ENCODE results near the gene PRDM16. TPM values are rescaled to one million over a fixed set of nuclear protein-coding genes. Genes with fewer than 3 reads are reported as not detected.

Gene PRDM16
- total RNA-seq, 2 donors from 2014 or later: 0.79 to 6.1 TPM

DNA sequence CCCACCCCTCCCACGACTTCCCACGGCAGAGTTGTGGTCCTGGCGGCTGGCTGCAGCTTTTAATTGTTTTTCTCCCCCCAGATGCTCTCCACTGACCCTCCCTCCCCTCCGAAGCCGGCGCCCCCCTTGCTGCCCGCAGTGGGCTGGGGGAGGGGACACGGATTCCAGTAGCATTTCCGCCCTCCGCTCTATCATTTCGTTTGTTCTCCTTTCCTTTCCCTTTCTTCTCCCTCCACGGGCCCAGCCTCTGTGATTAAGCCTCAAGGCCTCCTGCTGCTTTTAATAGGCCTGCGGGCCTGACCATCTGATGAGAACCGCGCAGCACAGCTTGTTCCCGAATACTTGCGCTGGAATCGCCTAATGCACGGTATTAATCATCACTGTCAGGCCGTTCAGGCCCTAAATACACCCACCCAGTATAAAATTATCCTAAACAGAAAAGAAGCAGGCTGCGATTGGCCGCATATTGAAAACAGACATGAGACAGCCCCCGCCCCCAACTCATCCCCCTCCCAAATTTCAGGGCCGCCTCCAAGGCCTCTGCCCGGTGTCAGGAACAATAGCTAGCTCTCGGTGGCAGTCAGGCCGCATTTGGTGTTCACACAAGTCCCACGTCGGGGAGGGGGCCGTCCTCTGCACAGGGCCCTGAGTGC lies 283.4 kb downstream of the PRDM16 start:
- peak; percentile 34 for DNase-seq
- H3K4me3 ChIP-seq: no peak overlapping the region
- H3K27me3 ChIP-seq: no peaks in the 10 kb centered on the region
- no peaks in the 10 kb centered on the region for H3K36me3 ChIP-seq
- peaks cover 11% of the 10 kb centered on the region for H3K4me1 ChIP-seq
- peak overlapping the region; percentile 22 for H3K27ac ChIP-seq
- intact Hi-C loops (cut with DNase I): no loop called here
- no peaks in the 10 kb centered on the region for H3K9me3 ChIP-seq
- no peak for TF ChIP-seq CTCF (IDR thresholded peaks at IDR 0.05)
- H3K9ac ChIP-seq (ENCODE audit: low read depth in 2 of 2, low read length in 2 of 2): peak overlapping the region; percentile 12 to 40

DNA sequence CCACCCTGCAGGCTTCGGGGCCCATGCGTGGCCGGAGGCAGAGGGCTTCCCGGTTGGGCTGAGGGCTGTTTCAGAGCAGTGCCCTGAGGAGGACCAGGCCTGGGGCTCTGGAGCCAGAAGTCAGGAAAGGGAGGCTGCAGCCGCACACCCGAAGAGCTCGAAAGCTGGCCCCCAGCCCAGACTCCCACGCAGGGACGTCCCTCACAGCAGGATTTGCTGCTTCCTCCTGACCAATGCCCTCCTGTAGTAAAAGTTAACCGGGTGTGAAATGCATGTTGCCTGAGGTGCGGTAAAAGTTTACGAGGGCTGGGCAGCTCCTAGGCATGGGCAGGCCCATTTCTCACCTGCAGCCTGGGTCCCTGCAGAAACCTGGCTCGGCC lies 283.9 kb downstream of the PRDM16 start:
- intact Hi-C loops (cut with DNase I): no loop called here
- H3K9ac ChIP-seq (ENCODE audit: low read depth in 2 of 2, low read length in 2 of 2): peak overlapping the region in 1 of 2 donors; percentile 40
- peaks cover 11% of the 10 kb centered on the region for H3K4me1 ChIP-seq
- TF ChIP-seq CTCF (IDR thresholded peaks at IDR 0.05): no peak
- H3K27me3 ChIP-seq: no peaks in the 10 kb centered on the region
- no peaks in the 10 kb centered on the region for H3K36me3 ChIP-seq
- H3K4me3 ChIP-seq: no peak overlapping the region
- peak; percentile 68 for DNase-seq
- H3K9me3 ChIP-seq: no peaks in the 10 kb centered on the region
- no peak overlapping the region for H3K27ac ChIP-seq

GRCh38 chr1:3353876-3354275 lies 284.9 kb downstream of the PRDM16 start:
- no peak overlapping the region for H3K9ac ChIP-seq (ENCODE audit: low read depth in 2 of 2, low read length in 2 of 2)
- no peaks in the 10 kb centered on the region for H3K9me3 ChIP-seq
- H3K36me3 ChIP-seq: no peaks in the 10 kb centered on the region
- intact Hi-C loops (cut with DNase I): no loop called here
- H3K27me3 ChIP-seq: no peaks in the 10 kb centered on the region
- TF ChIP-seq CTCF (IDR thresholded peaks at IDR 0.05): no peak
- peaks cover 11% of the 10 kb centered on the region for H3K4me1 ChIP-seq
- no peak overlapping the region for H3K27ac ChIP-seq
- DNase-seq: peak; percentile 32
- no peak overlapping the region for H3K4me3 ChIP-seq

GRCh38 chr1:3355089-3355488 lies 286.1 kb downstream of the PRDM16 start:
- H3K4me3 ChIP-seq: no peak overlapping the region
- intact Hi-C loops (cut with DNase I): no loop called here
- no peaks in the 10 kb centered on the region for H3K36me3 ChIP-seq
- H3K4me1 ChIP-seq: peaks cover 13% of the 10 kb centered on the region
- no peak for DNase-seq
- no peaks in the 10 kb centered on the region for H3K9me3 ChIP-seq
- no peak for TF ChIP-seq CTCF (IDR thresholded peaks at IDR 0.05)
- H3K27ac ChIP-seq: no peak overlapping the region
- no peaks in the 10 kb centered on the region for H3K27me3 ChIP-seq
- H3K9ac ChIP-seq (ENCODE audit: low read depth in 2 of 2, low read length in 2 of 2): no peak overlapping the region

GRCh38 chr1:3355894-3356826 lies 287.2 kb downstream of the PRDM16 start:
- no peak overlapping the region for H3K27ac ChIP-seq

More at GRCh38 chr1:3355894-3356826, 287.2 kb downstream of the PRDM16 start:
- Histone ChIP-seq H3K36me3 (no peaks in the 10 kb centered on the region), H3K9me3 (no peaks in the 10 kb centered on the region), H3K4me1 (peaks cover 16% of the 10 kb centered on the region), H3K9ac (ENCODE audit: low read depth in 2 of 2, low read length in 2 of 2) (no peak overlapping the region), H3K27me3 (no peaks in the 10 kb centered on the region), H3K4me3 (no peak overlapping the region)
- no peak for TF ChIP-seq CTCF (IDR thresholded peaks at IDR 0.05)
- intact Hi-C loops (cut with DNase I): no loop called here
- DNase-seq: no peak

All from colonic mucosa (tissue), 4 donors.